Stimulated activated CD8-positive, alpha-beta memory T cell treated with anti-CD3 and anti-CD28 coated beads, Interleukin-2, amount 100 ng/mL, for 1 hour (primary cell): ENCODE measurements around the gene ZC2HC1B.

Experiments
- DNase-seq, 2 donors: peaks; one replicate each; pipeline ENCODE4 v3.0.0-alpha.2; 2020; ENCODE audit warnings: low read depth in 2 of 2

Gene ZC2HC1B

DNA sequence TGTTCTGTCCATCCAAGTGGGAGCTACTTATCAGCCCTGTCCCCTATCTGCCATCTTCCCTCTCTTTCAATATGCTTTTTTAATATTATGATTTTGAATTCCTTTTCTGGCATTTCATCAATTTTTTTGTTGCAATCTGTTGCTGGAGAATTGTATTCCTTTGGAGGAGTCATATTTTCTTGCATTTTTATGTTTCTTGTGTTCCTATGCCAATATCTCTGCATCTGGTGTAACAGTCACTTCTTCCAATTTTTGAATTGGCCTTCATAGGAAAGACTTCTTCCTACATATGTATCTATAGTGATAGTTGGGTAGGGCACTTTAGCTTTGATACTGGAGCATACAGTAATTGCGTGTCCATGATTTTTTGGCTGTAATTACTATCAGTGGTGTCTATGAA lies 70.1 kb downstream of the ZC2HC1B start:
- DNase-seq, result no peak

DNA sequence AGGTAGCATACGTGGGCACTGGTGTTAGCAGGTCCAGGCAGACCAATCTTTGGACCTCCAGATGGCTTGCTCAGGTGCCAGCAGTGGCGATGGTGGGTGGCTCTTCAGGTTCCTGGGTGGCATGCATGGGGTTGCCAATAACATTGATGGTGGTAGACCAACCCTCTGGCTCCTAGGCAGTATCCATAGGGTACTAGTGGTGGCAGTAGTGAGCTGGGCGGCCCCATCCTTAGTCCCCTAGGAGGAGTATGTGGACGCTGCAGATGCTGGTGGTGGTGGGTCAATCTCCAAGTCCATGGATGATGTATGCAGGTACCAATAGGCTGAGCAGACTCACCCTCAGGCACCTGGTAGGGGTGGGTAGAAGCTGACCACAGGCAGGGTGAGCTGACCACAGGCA lies 70.6 kb downstream of the ZC2HC1B start:
- DNase-seq, result no peak

DNA sequence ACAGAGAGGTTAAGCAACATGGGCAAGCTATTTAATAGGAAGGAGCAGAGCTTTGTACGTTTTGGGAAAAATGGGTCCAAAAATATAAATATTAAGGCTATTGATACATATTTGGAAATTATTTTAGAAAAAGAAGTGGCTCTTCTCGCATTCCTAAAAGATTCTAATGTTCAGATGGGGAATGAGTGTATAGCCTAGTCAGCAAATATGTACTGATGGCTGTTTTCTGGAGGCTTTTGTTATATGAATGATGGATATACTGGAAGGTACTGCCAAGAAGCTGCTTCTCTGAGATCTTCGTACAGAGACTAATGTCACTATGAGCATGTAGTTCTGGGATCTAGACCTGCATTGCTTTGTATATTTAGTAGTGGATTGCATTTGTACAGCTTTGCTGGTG lies 72.1 kb downstream of the ZC2HC1B start:
- no peak for DNase-seq

DNA sequence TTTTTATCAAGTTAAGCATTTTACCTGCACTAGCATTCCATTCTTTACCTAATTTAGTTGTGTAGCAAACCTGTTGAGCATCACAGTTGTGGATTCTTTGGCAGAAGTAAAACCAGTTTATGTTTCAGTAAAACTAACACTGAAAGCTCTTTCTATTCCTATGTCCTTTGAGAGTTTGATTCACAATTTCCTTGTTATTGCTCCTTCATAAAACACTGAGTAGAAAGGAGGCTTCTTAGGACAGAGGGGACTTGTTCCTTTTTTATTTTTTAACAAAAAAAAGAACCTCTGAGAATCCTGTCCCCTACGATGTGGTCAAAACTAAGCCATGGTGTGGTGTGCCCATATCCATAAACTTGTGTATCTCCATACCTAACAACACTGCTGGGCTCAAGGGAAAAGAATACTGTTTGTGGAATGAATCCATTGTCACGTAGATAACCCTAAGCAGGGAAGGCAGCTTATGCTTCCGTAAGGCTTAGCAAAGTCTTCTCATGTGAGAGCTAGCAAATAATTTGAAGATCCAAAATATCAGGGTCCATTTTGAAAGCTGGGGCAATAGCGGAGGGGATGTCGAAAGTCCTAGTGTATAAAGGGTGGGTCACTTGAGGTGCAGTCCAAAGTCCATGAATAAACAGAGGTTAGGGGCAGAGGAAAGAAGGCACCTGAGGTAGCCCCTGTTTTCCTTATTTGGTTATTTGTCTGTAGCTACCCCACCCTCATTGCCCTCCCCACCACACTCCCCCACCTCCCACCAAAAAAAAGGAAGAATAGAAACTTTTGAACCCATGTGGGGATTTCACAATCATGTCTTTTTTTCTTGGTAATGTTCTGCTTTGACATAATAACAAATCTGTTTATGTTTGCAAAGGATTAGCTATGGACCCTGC lies 72.7 kb downstream of the ZC2HC1B start:
- DNase-seq, result no peak

DNA sequence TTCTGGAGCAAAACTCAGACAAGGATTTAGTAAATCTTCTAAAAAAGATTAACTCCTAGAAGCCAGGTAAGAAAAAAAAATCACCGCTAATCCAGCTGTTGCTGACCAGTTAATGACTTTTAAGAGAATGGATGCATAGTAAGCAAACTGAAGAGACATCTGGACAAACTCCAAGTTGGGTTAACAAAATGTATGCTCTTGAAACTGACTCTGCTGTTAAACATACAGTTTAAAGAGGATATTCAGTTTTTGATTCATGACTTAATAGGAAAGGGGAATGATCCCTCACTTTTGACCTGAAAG lies 73.3 kb downstream of the ZC2HC1B start:
- no peak for DNase-seq

DNA sequence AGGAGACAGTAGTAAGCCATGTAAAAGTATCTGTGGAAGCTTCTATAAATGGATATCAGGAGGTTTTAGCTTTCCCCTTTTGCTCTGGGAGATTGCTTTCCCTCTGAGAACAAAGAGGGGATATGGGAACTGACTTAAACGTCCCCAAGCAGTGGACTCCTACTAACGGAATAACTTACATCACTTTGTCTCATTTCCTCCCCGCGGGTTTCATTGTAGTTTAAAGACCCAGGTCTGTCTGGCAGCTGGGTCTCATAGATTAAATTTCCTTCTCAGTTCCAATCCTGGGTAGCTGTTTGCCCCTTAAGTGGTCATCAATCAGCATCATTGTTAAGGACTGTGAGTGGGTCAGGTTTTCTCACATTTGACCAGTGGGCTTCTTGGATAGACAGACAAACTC lies 75.1 kb downstream of the ZC2HC1B start:
- no peak for DNase-seq

DNA sequence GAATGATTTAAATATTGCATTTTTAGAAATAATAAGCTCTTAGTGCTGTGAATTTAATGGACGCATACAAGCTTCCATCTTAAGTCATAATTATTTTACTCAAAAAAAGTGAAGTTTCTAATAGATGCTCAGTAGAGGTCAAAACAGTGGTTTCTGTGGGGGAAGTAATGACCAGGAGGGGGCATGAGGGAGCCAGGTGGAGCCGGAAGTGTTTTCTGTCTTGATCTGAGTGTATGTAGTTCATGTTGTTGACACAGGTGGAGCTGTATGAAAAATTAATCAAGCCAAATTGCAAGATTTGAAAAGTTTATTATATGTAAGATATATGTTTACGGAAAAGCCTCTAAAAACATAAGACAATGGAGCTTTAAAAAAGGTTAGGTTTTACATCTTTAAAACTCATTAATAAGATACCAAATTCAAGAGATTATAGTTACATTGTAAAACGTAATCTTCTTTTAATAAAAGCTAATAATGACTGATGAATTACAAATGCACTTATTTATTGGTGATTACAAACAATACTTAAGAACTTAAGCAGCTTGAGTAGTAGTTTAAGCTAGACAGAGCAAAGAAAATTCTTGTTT lies 75.8 kb downstream of the ZC2HC1B start:
- DNase-seq, result peak; percentile 14 to 21

DNA sequence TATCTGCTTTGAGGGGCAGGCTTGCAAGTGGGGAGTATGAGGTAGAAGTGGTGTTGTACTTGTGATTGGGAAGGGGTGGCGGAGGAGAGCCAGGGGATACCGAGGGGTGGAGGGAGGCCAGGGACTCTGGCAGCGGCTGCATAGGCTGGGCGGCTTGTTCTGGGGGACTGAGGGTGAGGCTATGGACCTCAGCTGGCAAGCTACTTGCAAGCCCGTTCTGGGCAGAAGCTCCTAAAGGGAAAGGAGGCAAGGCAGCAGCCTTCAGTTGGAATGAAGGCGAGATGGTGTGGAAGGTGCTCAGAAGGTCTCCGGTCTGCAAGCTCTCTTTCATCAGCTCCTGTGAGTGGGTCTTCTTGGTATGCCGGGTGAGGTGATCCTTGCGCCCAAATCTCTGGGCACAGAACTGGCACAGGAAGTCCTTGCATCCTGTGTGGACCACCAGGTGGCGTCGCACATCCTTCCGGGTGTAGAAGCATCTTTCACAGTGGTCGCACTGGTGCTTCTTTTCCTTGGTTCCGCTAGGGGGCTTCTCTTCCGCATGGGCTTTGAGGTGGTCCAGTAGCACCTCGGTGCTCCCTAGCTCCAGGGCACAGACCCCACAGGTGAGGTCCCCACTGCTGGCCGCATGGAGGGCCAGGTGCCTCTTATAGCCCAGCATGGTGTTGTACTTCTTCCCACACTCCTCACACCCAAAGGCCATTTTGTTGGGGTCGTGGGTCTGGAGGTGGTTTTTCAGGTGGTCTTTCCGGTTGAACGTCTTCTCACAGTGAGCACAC lies 77.8 kb downstream of the ZC2HC1B start:
- peak; percentile 28 to 33 for DNase-seq

DNA sequence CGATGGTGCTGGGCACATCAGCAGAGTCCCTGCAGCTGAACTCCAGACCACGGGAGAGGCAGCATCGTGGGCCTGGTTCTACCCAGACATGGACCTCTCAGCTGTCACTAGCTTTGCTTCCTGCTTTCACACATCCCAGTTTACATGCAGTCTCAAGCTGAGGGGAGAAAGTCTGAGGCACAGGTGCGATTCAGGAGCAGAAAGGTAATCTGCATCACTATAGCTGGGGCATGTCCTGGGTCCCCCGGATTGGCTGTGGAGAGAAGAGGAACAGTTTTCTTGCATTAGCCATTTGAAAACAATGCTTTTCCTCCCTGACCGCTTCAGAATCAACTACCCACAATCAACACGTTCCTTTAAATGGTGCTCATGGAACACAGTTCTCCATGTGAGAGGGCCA lies 83.9 kb downstream of the ZC2HC1B start:
- DNase-seq, result no peak

DNA sequence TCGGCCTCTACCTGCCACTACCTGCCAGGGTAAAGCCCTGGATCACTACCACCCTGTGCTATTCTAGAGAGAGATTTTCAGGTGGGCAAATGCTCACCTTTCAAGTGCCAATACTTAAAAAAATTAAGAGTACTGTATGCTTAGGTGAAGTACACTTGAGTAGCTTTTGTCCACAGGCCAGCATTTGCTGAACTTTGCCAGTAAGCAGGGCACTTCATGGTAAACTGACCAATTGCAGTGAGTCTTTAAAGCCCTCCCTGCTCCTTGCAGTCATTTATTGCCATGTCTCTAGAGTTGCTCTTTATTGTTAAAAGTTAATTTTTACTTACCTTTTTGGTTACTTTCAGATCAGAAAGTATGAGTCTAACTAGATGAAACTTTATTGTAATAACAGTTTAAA lies 85.3 kb downstream of the ZC2HC1B start:
- DNase-seq, result no peak

DNA sequence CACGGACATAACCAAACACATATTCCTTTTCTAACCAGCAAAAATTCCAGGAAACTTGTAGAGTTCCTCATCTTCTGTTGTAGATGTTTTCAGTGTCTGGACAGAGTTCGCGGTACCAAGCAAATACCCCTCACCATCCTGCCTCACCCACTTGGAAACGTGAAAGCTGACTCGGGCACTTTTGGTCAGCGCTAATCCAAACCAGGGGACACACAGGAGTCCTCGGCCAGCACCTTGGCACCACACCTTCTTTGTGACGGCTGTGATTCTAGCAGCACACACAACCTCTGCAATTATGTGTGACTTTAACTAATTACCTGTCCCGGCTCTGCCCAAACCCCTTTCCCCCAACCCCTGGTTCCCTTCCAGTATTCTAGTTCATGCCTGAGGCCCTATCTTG lies 85.7 kb downstream of the ZC2HC1B start:
- no peak for DNase-seq

DNA sequence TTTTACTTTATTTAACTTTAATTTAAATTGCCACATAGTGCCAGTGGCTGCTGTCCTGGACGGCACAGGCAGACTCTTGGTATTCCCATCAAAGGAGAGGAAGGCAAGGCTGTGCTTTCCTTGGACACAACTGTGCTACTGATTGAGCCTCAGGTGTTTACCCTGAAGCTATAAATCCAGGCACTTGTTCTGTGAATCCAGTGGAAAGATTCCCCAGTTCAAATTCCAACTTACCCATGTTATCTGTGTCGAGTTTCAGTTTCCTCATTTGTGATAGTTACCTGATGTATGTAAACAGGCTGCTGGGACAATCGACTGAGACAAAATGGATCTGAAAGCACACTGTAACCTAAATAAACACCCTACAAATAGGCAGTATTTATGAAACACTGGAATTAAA lies 86.6 kb downstream of the ZC2HC1B start:
- no peak for DNase-seq

DNA sequence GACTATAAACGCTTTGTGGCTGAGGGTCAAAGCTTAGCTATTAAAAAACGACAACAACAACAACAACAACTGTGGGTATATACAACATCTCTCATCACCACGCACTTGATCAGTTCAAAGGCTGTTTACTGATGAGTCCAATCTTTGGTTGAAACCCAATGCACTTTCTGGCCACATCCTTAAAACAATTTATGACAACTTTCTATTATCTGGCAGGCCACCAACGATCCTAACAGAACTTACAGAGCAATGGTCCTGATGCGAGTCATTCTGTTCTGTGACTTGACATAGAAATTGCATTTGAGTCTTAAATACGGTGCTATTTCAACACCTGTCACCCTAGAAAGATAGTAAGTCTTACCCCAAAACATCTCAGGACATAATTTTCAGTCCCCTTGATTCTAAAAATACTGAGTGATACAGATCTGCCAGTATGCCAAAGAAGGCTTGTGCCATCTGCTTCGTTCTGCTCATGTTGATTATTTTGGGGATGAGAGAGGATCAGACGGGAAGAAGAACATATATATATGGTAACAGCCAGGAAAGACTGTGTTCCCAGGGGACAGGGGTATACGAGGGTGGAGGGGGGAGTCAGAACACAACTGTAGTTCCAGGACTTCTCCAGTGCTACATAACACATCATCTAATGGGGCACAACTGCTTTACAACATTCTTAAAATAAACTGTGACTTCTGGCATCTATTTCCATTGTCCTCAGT lies 87.9 kb downstream of the ZC2HC1B start:
- DNase-seq, result no peak

DNA sequence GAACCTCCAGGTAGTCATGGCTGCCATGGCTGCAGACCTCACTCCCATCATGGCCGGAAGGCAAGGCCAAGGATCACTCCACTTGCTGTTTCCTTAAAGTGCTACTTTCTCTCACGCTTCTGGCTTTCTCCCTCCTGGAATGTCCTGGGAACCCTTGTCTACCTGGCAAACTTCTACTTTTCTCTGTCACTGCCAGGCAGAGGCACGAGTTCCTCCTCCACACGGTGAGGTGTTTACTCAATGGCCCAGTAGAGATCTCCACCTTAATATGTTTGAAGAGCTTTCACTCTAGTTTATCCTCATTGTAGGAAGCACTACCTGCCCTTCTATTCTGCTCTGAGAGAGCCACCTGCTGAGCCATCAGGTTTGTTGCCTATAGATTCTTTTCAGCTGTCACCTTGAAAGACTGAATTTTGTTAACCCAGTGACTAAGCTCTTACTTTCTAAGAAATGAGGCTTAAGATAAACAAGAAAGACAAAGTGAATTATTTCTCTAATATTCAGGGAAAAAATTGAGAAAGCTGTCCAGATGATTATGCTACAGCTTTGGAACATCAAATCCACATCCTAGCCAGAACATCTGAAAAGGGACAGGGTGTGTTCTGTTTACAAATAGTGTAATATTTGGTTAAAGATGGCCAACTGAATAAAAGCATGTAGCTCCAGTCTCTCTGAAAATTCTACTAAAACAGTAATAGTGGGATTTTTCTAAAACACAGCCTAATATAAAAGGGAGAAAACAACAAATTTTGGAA lies 88.8 kb downstream of the ZC2HC1B start:
- DNase-seq, result no peak

DNA sequence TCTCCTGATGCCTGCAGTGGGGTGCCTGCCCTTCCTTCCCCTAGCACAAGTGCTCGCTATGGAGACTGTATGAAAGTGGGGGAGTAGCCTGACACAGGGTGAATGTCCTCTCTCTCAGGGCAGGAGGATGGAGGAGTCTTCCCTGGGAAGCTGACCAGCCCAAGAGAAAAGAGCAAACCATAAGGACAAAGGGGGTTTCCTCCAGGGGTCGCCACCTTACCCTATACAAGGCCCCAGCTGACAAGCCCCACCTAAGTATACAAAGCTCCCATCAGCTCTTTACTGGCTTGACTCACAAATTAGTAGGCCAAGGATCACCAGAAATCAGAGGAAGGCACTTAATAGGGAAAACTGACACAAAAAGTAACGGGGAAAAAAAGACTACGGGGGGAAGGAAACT lies 89.6 kb downstream of the ZC2HC1B start:
- no peak for DNase-seq

DNA sequence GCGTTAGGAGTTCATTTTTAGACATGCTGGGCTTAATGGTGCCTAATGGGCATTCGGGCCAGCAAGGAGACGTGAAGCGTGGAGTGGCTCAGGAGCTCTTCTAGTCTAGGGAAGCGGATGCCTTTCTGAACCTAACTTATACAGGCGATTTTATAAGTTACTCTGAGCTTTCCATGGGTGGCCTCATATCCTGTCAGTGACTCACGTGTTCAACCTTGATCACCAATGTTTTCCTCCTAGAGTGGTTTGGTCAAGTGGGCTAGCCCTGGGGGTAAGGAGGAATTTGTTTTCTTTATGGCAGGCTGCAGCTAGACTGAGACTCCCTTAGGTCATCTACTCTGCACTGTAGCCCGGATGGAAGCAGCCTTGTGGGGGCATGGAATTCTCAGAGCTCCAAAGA lies 91.7 kb downstream of the ZC2HC1B start:
- DNase-seq, result no peak

DNA sequence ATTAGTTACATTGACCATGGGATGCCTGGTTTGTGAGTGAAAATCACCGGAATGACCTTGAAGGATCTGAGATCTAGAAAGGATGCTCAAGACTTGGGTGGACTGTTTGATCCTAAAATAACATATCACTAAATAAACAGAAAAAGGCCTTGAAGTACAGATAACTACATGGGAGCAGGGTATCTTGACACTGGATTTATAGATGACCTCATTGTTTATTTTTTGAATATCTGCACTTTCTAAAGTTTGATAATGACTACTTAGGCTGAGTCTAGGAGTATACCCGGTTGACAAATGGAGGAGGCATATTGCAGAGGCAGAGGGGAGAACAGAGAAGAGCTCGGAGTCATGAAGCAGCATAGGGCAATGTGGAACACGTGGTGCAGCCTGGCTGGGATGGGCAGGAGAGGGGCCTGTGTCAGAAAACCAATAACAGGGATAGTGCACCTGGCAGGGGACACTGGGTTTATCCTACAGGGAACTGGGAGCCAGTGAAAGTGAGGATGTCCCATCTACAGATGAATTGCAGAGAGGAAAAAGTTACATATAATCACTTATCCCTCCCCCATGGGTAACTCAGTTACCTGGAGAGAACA lies 93.5 kb downstream of the ZC2HC1B start:
- DNase-seq, result no peak

DNA sequence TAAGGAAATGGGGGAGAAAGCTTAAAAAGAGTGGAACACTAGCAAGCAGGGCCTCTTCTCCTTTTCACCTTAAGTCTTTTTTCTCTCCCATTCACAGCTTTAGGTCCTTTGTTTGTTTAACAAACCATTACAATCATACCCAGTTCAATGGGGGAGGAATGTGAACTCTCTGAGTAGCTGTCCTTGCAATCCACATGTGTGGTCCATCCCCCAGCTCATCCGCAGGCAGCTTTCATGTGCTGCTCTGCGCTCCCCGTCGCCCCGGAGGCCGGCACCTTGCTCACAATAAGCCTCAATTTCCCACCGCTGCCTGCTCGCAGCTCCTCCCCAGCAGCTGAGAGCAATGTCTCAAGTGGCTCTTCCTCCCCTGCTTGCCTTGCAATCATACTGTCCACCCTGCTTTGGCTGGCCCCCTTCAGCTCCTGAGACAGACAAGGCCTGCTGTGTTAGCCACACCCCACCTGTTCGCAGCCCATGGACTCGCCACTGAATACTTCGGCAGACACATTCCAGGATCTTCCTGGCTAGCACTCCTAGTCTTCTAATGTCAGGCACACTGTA lies 94.6 kb downstream of the ZC2HC1B start:
- DNase-seq, result no peak

DNA sequence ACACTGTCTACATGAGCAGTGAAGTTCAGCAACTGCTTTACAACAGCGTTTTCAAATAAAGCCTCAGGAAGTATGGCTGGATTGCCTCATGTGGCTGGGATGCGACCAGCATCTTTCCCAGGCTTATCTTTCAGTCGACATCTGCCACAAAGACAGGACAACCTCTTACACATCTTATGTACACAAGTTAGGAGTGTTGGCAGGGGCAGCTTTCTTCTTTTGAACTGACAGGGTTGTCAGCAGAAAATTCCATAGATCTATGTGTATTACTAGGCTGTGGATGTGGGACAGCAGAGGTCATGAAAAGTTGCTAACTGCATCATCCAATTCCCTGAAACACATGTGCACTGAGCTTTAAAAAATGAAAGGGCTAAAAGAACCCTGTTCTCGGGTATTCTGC lies 95.7 kb downstream of the ZC2HC1B start:
- no peak for DNase-seq

DNA sequence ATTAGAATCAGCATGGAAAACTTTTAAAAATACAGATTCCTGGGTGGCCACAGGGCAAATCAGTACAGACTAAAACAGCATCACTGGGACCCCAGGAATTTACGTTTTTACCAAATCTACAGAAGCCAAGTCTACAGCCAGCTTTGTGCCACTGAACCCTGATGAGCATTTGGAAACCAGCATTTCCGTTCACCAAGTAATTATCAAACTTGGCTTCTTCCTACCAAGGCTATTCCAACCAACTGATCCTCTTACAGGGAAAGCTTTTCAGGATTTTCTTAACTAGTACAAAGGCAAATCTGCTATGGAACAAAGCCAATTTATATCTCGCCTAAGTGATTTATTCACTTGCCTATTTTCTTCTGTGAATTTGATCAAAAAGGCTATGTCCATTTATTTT lies 96.8 kb downstream of the ZC2HC1B start:
- DNase-seq, result no peak
